HCT116 (cell line): Measurements from ENCODE around the gene NCOA5. TPM values are rescaled to one million over a fixed set of nuclear protein-coding genes. Genes with fewer than 3 reads are reported as not detected.

ENCODE experiments used
- ATAC-seq: fragments of 200-7000 bp; cut with Tn5 transposase; 2 replicates; pipeline ENCODE4 v1.9.1; 2020; ENCODE audit warnings: mild to moderate bottlenecking, moderate library complexity
- BruUV-seq: library from RNA; stranded (reverse); fragments of 400-500 nt; replicated peaks from 2 replicates; lab custom pipeline; 2021; lab: Mats Ljungman, UMichigan
- CTCF ChIA-PET: fragments of 300-600 bp; sonication (Branson Sonifier 250); formaldehyde crosslinking; loops from one replicate; lab custom pipeline; 2021; ENCODE audit warnings: antibody characterized with exemption; lab: Charles Lee
- POLR2A ChIA-PET: fragments of 300-600, 350-600 bp; sonication (Branson Sonifier 250); formaldehyde crosslinking; loops from one replicate; lab custom pipeline; 2021; ENCODE audit warnings: antibody characterized with exemption; lab: Charles Lee
- RAD21 ChIA-PET, 2 experiments: fragments of 300-600 bp; sonication (Branson Sonifier 250); formaldehyde crosslinking; loops; one replicate each; lab custom pipeline; 2023; ENCODE audit warnings: low total read pairs in 2 of 2; ENCODE audit not compliant: uncharacterized antibody in 2 of 2, unreplicated experiment in 2 of 2, low non-redundant PET in 1 of 2; lab: Charles Lee
- DNase-seq: peaks from one replicate; pipeline ENCODE4 v3.0.0-alpha.2; 2010; ENCODE audit warnings: low read depth, low spot score
- H2AFZ ChIP-seq: fragments of 200-600 bp; shearing (Covaris generic), sonication (generic); 2 replicates; pipeline ENCODE4 v1.6.1; 2017; ENCODE audit warnings: low read depth, mixed run types, mixed read lengths, antibody characterized with exemption, low read length; ENCODE audit not compliant: poor library complexity, severe bottlenecking
- H3K27ac ChIP-seq: 2 replicates; pipeline ENCODE4 v1.5.1; 2012; ENCODE audit warnings: low read depth, low read length
- H3K27me3 ChIP-seq: fragments of 200-600 bp; sonication (generic); 2 replicates; pipeline ENCODE4 v1.6.1; 2016; ENCODE audit warnings: mixed run types, low read length, mixed read lengths; ENCODE audit not compliant: insufficient read depth
- H3K36me3 ChIP-seq, 2 experiments: fragments of 200-500 bp in 1 of 2; fragments of 200-600 bp in 1 of 2; sonication (Bioruptor generic) in 1 of 2; sonication (generic) in 1 of 2; 2 replicates each; pipeline versions ENCODE4 v1.5.1 to v1.6.1; 2014 to 2016; ENCODE audit warnings: low read length in 2 of 2, inconsistent platforms in 1 of 2, mixed read lengths in 1 of 2, mixed run types in 1 of 2; ENCODE audit not compliant: insufficient read depth in 2 of 2, control insufficient read depth in 1 of 2
- H3K4me1 ChIP-seq, 2 experiments: fragments of 200-600 bp in 1 of 2; sonication (generic) in 1 of 2; 2 replicates each; pipeline versions ENCODE4 v1.5.1 to v1.6.1; 2012 to 2017; ENCODE audit warnings: low read length in 2 of 2, inconsistent platforms in 1 of 2, mild to moderate bottlenecking in 1 of 2, mixed read lengths in 1 of 2, mixed run types in 1 of 2, moderate library complexity in 1 of 2; ENCODE audit not compliant: insufficient read depth in 2 of 2, control insufficient read depth in 1 of 2
- H3K4me2 ChIP-seq: fragments of 200-600 bp; sonication (generic); 2 replicates; pipeline ENCODE4 v1.6.1; 2017; ENCODE audit warnings: mixed run types, low read length, mixed read lengths
- H3K4me3 ChIP-seq, 2 experiments: fragments of 200-600 bp in 1 of 2; sonication (generic) in 1 of 2; replicated peaks in 1 of 2; 2 replicates each; pipeline ENCODE4 v1.5.1; 2011 to 2016; ENCODE audit warnings: low read length in 2 of 2, control low read depth in 1 of 2, low read depth in 1 of 2, mild to moderate bottlenecking in 1 of 2, mixed read lengths in 1 of 2, mixed run types in 1 of 2
- H3K79me2 ChIP-seq: fragments of 200-600 bp; sonication (generic); 2 replicates; pipeline ENCODE4 v1.6.1; 2017; ENCODE audit warnings: mild to moderate bottlenecking, mixed run types, low read length, moderate library complexity, mixed read lengths; ENCODE audit not compliant: insufficient read depth
- H3K9ac ChIP-seq: fragments of 200-600 bp; sonication (generic); 2 replicates; pipeline ENCODE4 v1.6.1; 2016; ENCODE audit warnings: low read length, mixed read lengths
- H3K9me2 ChIP-seq: fragments of 200-600 bp; sonication (generic), shearing (Covaris generic); 2 replicates; pipeline ENCODE4 v1.6.1; 2017; ENCODE audit warnings: mixed run types, mild to moderate bottlenecking, moderate library complexity; ENCODE audit not compliant: insufficient read depth
- H3K9me3 ChIP-seq, 2 experiments: fragments of 200-500 bp in 1 of 2; fragments of 200-600 bp in 1 of 2; sonication (Bioruptor generic) in 1 of 2; sonication (generic) in 1 of 2; 2 replicates each; pipeline ENCODE4 v1.6.1; 2014 to 2017; ENCODE audit warnings: low read length in 2 of 2, mixed read lengths in 2 of 2, inconsistent platforms in 1 of 2, low read depth in 1 of 2, mild to moderate bottlenecking in 1 of 2, mixed run types in 1 of 2, moderate library complexity in 1 of 2; ENCODE audit not compliant: control insufficient read depth in 1 of 2, insufficient read depth in 1 of 2
- H4K20me1 ChIP-seq: fragments of 200-600 bp; sonication (generic), shearing (Covaris generic); 2 replicates; pipeline ENCODE4 v1.6.1; 2017; ENCODE audit warnings: mixed run types, mild to moderate bottlenecking, moderate library complexity; ENCODE audit not compliant: insufficient read depth
- CEBPB ChIP-seq: IDR thresholded peaks from 2 replicates; pipeline ENCODE4 v1.6.1; 2012; ENCODE audit warnings: low read depth
- POLR2AphosphoS5 ChIP-seq: IDR thresholded peaks from 2 replicates; pipeline ENCODE4 v1.6.1; 2011; ENCODE audit warnings: mild to moderate bottlenecking, low read depth, low read length, moderate library complexity
- REST ChIP-seq: IDR thresholded peaks from 2 replicates; pipeline ENCODE4 v1.6.1; 2012; ENCODE audit warnings: low read depth
- SP1 ChIP-seq: IDR thresholded peaks from 2 replicates; pipeline ENCODE4 v1.6.1; 2012; ENCODE audit warnings: low read depth
- TCF7L2 ChIP-seq: IDR thresholded peaks from 2 replicates; pipeline ENCODE4 v1.7.0; 2011; ENCODE audit warnings: borderline replicate concordance, inconsistent platforms; ENCODE audit not compliant: insufficient read depth, insufficient read length; ENCODE audit errors: extremely low read depth
- intact Hi-C: fragments of 100-400 bp; cut with micrococcal nuclease; formaldehyde crosslinking; loops from 2 replicates; pipeline ENCODE4 v1.10.0; 2022
- total RNA-seq: library from RNA; stranded (reverse); gene quantifications from one replicate; pipeline ENCODE4 v1.2.1, GENCODE V29; 2021; ENCODE audit not compliant: unreplicated experiment

NCOA5 gene
- total RNA-seq, 1 experiment from 2014 or later: 31.6 TPM

GRCh38 chr20:46056970-46057855 lies 32.5 kb downstream of the NCOA5 start:
- Histone ChIP-seq H3K36me3 (peaks cover 2 to 13% of the 10 kb centered on the region in 2 experiments; a peak in 3 of 4 replicates), H3K4me3 (no peak overlapping the region), H3K9ac (no peak overlapping the region), H3K79me2 (no peaks in the 10 kb centered on the region), H3K27ac (no peak overlapping the region), H2AFZ (no peak overlapping the region), H4K20me1 (no peaks in the 10 kb centered on the region), H3K4me2 (no peak overlapping the region), H3K9me2 (no peaks in the 10 kb centered on the region), H3K9me3 (no peaks in the 10 kb centered on the region), H3K27me3 (peaks cover 7% of the 10 kb centered on the region; the same call in 1 of the 2 replicates), H3K4me1 (no peaks in the 10 kb centered on the region)
- CTCF ChIA-PET: no interaction called here
- no peak for TF ChIP-seq TCF7L2
- no peak for TF ChIP-seq CEBPB
- no peak for TF ChIP-seq POLR2AphosphoS5
- peak; percentile 69 for TF ChIP-seq REST
- no peak for TF ChIP-seq SP1
- intact Hi-C loops: no loop called here
- RAD21 ChIA-PET: no interaction called here
- ATAC-seq (no peak), DNase-seq (no peak)
- POLR2A ChIA-PET: no interaction called here
- no TSS peak for BruUV-seq
